Astrocyte of the spinal cord (primary cell): ENCODE measurements around the gene CWC27.
A peak's percentile ranks its signal among the peaks of the same experiment; 100 is the strongest.

Source experiments
- DNase-seq: peaks from one replicate; pipeline ENCODE4 v3.0.0; 2011; ENCODE audit warnings: low read depth, low spot score
- H3K4me3 ChIP-seq: 2 replicates; pipeline ENCODE4 v1.5.1; 2011; ENCODE audit warnings: low read depth, mild to moderate bottlenecking, low read length, moderate library complexity
- in situ Hi-C: cut with HindIII; loops from 2 replicates; pipeline ENCODE4 v1.10.0; 2017; ENCODE audit warnings: low sequenced_read_pairs
- TF ChIP-seq, protein P1 (sequence below): IDR thresholded peaks from 2 replicates; pipeline ENCODE4 v1.5.1; 2012; ENCODE audit warnings: low read depth, mild to moderate bottlenecking, low read length, inconsistent platforms

CWC27 gene

DNA sequence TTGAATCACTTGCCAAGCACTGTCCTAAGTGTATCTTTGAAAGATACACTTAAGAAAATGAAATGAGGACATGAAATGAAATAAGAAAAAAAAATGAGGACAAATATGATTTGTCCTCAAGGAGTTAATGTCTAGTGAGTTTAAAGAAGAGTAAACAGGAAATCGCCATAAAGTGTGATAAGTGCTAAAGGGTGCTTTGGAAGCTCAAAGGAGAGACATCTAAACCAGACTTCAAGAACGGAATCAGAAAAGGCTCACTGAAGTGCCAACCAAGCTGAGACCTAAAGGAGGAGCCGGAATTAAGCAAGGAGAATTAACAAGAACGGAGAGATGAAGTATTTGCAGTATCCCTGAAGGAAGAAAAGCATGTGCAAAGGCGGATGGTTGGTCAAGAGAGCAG is 200.8 kb downstream of the CWC27 start:
- no peak for DNase-seq
- in situ Hi-C loops, result no loop called here
- no peak overlapping the region for H3K4me3 ChIP-seq
- TF ChIP-seq, protein P1, sequence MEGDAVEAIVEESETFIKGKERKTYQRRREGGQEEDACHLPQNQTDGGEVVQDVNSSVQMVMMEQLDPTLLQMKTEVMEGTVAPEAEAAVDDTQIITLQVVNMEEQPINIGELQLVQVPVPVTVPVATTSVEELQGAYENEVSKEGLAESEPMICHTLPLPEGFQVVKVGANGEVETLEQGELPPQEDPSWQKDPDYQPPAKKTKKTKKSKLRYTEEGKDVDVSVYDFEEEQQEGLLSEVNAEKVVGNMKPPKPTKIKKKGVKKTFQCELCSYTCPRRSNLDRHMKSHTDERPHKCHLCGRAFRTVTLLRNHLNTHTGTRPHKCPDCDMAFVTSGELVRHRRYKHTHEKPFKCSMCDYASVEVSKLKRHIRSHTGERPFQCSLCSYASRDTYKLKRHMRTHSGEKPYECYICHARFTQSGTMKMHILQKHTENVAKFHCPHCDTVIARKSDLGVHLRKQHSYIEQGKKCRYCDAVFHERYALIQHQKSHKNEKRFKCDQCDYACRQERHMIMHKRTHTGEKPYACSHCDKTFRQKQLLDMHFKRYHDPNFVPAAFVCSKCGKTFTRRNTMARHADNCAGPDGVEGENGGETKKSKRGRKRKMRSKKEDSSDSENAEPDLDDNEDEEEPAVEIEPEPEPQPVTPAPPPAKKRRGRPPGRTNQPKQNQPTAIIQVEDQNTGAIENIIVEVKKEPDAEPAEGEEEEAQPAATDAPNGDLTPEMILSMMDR, result no peak

DNA sequence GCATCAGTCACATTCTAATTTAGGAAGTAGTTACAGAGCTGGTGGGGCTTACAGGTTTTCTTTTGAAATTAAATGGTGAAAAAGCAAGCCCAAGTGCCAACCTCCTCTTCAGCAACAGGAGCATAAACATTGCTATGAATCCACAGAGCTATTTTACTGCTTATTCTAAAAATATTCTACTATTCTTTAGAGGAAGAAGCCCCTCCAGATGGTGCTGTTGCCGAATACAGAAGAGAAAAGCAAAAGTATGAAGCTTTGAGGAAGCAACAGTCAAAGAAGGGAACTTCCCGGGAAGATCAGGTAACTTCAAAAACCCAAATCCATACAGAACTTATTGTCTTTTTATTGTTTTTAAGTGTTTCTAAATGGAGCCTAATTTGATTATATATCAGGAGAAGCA is 202.8 kb downstream of the CWC27 start:
- in situ Hi-C loops, result no loop called here
- peak; percentile 29 for DNase-seq

DNA sequence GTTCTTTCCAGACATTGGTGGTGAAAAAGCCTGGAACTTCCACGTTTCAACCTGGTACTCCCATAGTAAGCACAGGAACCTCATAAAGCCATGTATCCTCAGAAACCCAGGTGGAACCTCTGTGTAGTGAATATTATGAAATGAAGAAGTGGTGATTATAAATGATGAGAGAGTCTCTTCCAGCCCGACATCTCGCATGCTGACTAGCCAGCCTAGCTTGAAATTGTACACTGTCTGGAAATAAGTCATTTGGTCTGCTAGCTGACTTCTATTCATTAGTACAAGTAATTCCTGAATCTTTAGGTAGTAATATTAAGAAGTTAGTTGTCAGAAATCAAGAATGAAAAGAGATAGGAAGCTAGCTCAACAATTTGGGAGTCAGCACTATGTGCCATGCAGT is 203.3 kb downstream of the CWC27 start:
- no peak overlapping the region for H3K4me3 ChIP-seq
- TF ChIP-seq, protein P1, result no peak
- no peak for DNase-seq
- in situ Hi-C loops, result no loop called here

More for the DNA sequence above, 202.8 kb downstream of the CWC27 start:
- TF ChIP-seq, protein P1, result peak; percentile 24
- H3K4me3 ChIP-seq, result no peak overlapping the region

DNA sequence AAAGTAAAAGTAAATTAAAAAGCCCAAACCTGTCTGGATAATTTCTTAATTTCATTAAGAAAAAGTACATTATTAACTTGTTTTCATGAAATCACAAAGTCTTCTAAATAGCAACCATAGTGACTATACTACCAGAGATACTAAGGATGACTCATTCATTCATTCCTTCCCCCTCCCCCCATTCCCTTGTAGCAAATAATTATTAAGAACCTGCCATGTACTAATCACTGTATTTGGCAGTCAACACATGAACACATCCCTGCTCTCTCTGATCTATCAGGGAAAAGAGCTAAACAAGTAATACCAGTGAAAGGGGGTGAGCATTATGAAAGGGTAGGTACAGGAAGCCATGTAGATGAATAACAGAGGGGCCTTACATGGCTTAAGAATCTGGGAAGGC is 203.9 kb downstream of the CWC27 start:
- in situ Hi-C loops, result no loop called here

DNA sequence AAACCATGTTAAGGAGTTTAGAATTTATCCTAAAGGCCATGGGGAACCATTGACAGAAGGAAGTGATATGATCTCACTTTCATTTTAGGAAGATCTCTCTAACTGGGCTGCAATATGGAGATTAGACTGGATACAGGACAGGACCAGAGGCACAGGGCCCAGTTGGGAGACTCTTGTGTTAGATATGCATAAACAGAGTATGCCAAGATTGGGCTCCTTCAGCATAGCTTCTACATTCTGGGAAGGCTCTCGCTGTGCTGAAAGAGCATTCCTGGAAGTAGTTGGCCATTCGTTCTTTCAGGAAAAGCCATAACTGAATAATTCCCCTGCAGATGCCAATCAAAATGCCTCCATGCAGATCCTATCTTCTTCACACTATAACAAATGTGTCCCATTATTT is 204.5 kb downstream of the CWC27 start:
- in situ Hi-C loops, result no loop called here
- TF ChIP-seq, protein P1, result no peak
- H3K4me3 ChIP-seq, result no peak overlapping the region
- DNase-seq, result no peak

More for the DNA sequence above, 203.9 kb downstream of the CWC27 start:
- TF ChIP-seq, protein P1, result no peak
- DNase-seq, result no peak
- no peak overlapping the region for H3K4me3 ChIP-seq

DNA sequence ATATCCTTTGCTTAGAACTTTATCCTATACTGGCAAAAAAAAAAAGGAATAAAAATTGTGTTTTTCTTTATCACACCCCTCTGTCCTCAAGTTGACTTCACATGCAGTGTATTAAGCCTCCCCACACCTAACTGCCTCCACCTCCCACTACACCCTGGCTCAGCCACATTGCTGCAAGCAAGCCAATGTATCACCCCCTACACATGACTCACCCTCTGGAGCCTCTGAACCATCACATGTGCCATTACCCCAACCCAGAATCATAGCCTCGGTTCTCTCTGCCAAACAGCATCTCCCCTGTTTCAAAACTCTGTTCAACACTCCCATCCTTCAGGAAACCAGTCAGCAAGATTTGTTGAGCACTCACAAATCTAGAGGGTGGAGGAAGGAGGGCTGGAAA is 209.0 kb downstream of the CWC27 start:
- no peak for DNase-seq
- H3K4me3 ChIP-seq, result no peak overlapping the region
- TF ChIP-seq, protein P1, result no peak
- in situ Hi-C loops, result no loop called here

DNA sequence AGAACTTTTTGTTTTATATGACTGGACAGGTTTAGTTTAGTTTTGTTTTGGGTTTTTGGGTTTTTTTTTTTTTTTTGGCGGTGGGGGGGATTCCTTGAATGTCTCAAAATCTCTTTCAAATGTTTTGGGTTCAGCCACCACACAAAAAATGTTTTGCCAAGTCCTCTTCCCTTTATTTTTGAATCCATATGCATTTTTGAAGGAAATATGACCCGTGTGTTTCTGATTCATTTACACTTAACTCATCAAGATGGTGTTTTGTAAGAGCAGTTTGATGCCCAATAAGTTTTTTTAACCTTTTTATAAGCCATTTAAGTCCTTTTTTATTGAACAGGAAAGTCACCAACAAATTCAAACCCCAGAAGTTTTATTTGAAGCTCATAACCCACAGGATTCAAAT is 209.8 kb downstream of the CWC27 start:
- H3K4me3 ChIP-seq, result no peak overlapping the region
- TF ChIP-seq, protein P1, result no peak
- in situ Hi-C loops, result no loop called here
- no peak for DNase-seq
